ENCODE measurements around the gene PCLO. TPM values are rescaled to one million over a fixed set of nuclear protein-coding genes. Genes with fewer than 3 reads are reported as not detected.

The PCLO gene
- total and polyA plus RNA-seq, 4 donors = 0.04 to 1.1 (median 0.48) TPM

DNA sequence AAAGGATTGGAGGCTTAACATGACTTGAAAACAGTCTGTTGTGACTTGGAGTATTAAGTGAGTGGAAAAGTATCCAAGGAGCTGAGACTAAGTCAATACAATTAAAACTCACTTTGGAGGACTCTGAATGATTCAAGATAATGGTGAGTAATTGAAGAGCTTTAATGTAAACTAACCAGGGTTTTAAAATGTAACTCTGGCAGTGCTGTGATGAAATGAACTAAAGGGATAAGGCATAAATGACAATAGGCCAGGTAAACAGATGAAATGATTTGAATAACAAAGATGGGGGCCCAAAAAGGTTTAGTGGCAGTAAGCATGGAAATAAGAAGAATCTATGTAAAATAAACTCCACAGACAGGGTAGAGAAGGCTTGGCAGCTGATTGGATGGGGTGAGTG is 402.6 kb downstream of the PCLO start:
- H3K36me3 ChIP-seq (ENCODE audit: control insufficient read depth in 4 of 4, insufficient read depth in 3 of 4, low read depth in 1 of 4, low read length in 3 of 4) = no peaks in the 10 kb centered on the region
- H3K27ac ChIP-seq (ENCODE audit: low read depth in 1 of 2, low read length in 2 of 2) = no peak overlapping the region
- H3K4me3 ChIP-seq (ENCODE audit: low read depth in 1 of 3, low read length in 3 of 3) = no peak overlapping the region
- DNase-seq (ENCODE audit: low spot score) = no peak
- no peak for TF ChIP-seq REST (IDR thresholded peaks at IDR 0.05)
- no peak overlapping the region for H3K9ac ChIP-seq (ENCODE audit: low read depth in 1 of 2, low read length in 2 of 2)
- no peaks in the 10 kb centered on the region for H3K4me1 ChIP-seq (ENCODE audit: control insufficient read depth in 4 of 4, insufficient read depth in 4 of 4, low read length in 3 of 4)
- peaks cover 0 to 4% (median 0%) of the 10 kb centered on the region in 4 donors for H3K27me3 ChIP-seq (ENCODE audit: control insufficient read depth in 4 of 4, insufficient read depth in 4 of 4, low read length in 3 of 4)
- H3K9me3 ChIP-seq (ENCODE audit: control insufficient read depth in 4 of 4, low read length in 3 of 4) = no peaks in the 10 kb centered on the region

DNA sequence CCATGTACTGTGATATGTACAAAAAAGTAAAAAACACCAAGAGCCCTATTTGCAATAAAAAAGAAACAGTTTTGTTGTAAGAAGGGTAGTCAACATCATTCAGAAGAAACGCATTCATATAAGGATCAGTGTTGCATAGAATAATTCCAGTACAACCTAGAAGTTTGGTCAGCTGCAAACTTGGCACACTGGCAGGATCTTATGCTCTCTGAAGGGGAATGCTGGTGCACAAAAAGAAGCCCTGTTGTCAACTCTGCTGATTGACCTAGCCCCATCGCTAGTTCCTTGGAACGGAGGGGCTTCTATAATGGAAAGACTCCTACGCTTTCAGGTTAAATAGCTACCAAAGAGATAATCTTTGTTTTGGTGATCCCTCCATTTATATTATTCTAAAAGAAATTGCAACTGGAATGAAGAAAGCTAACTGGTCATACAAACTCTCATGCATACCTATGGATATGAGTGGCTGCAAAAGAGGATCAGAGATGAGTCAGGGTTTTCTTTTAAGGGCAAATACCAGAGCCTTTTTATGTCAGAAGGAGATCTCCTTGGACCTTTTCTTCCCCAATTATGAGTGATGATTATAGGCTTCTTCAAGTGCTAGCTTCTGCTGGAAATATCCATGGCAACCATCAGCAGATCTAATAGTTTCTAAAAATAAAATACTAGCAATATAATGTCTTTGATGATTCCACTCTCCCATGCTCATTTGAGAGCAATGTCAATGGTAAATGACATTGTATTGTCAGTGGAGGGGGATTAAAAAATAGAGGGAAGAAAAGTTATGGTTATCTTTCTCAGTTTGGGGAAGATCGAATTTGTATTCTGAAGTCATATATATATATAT is 406.8 kb downstream of the PCLO start:
- DNase-seq (ENCODE audit: low spot score) = no peak
- 80% methylated on average over 5 of the region's 5 CpGs for WGBS

GRCh38 chr7:82750007-82750406 is 412.7 kb downstream of the PCLO start:
- no peak for TF ChIP-seq HNF4G (IDR thresholded peaks at IDR 0.05)
- 54% methylated on average over 2 of the region's 2 CpGs for WGBS
- no peaks in the 10 kb centered on the region for H3K27me3 ChIP-seq (ENCODE audit: control insufficient read depth in 4 of 4, insufficient read depth in 4 of 4, low read length in 3 of 4)

More for the DNA sequence above, 406.8 kb downstream of the PCLO start:
- H3K4me3 ChIP-seq (ENCODE audit: low read depth in 1 of 3, low read length in 3 of 3) = no peak overlapping the region
- no peaks in the 10 kb centered on the region for H3K9me3 ChIP-seq (ENCODE audit: control insufficient read depth in 4 of 4, low read length in 3 of 4)
- no peak overlapping the region for H3K9ac ChIP-seq (ENCODE audit: low read depth in 1 of 2, low read length in 2 of 2)
- no peaks in the 10 kb centered on the region for H3K4me1 ChIP-seq (ENCODE audit: control insufficient read depth in 4 of 4, insufficient read depth in 4 of 4, low read length in 3 of 4)
- no peaks in the 10 kb centered on the region for H3K27me3 ChIP-seq (ENCODE audit: control insufficient read depth in 4 of 4, insufficient read depth in 4 of 4, low read length in 3 of 4)
- no peaks in the 10 kb centered on the region for H3K36me3 ChIP-seq (ENCODE audit: control insufficient read depth in 4 of 4, insufficient read depth in 3 of 4, low read depth in 1 of 4, low read length in 3 of 4)
- no peak overlapping the region for H3K27ac ChIP-seq (ENCODE audit: low read depth in 1 of 2, low read length in 2 of 2)
- TF ChIP-seq HNF4G (IDR thresholded peaks at IDR 0.05) (no peak), SP1 (IDR thresholded peaks at IDR 0.05) (no peak), FOXA1 (IDR thresholded peaks at IDR 0.05) (no peak), RAD21 (IDR thresholded peaks at IDR 0.05) (no peak), MAX (IDR thresholded peaks at IDR 0.05) (no peak), NR2F2 (IDR thresholded peaks at IDR 0.05) (no peak), JUND (IDR thresholded peaks at IDR 0.05) (no peak), HNF4A (conservative IDR thresholded peaks at IDR 0.05) (no peak), FOXA2 (IDR thresholded peaks at IDR 0.05) (no peak)

More at GRCh38 chr7:82750007-82750406, 412.7 kb downstream of the PCLO start:
- H3K4me1 ChIP-seq (ENCODE audit: control insufficient read depth in 4 of 4, insufficient read depth in 4 of 4, low read length in 3 of 4) = no peaks in the 10 kb centered on the region
- no peak for DNase-seq (ENCODE audit: low spot score)
- H3K36me3 ChIP-seq (ENCODE audit: control insufficient read depth in 4 of 4, insufficient read depth in 3 of 4, low read depth in 1 of 4, low read length in 3 of 4) = no peaks in the 10 kb centered on the region
- H3K9me3 ChIP-seq (ENCODE audit: control insufficient read depth in 4 of 4, low read length in 3 of 4) = no peaks in the 10 kb centered on the region
- no peak overlapping the region for H3K27ac ChIP-seq (ENCODE audit: low read depth in 1 of 2, low read length in 2 of 2)
- no peak overlapping the region for H3K9ac ChIP-seq (ENCODE audit: low read depth in 1 of 2, low read length in 2 of 2)
- no peak overlapping the region for H3K4me3 ChIP-seq (ENCODE audit: low read depth in 1 of 3, low read length in 3 of 3)

All from liver (tissue), 9 donors.